HEK293T (cell line): ENCODE results near the gene PRKCA.
"Not testable (repeated sequence)": the region's sequence is repeated elsewhere in the genome, so short reads cannot be mapped to it uniquely, and the experiment has no call there.

Experiments
- ARNT ChIP-seq: fragments of 450-650 bp; IDR thresholded peaks from 2 replicates; pipeline ENCODE4 v1.6.1; 2017; ENCODE audit warnings: mild to moderate bottlenecking
- BHLHE40 ChIP-seq: fragments of 450-650 bp; IDR thresholded peaks from 2 replicates; pipeline ENCODE4 v1.6.1; 2016; ENCODE audit warnings: mild to moderate bottlenecking, moderate library complexity, borderline replicate concordance
- CTBP1 ChIP-seq: fragments of 450-650 bp; IDR thresholded peaks from 2 replicates; pipeline ENCODE4 v1.6.1; 2016; ENCODE audit warnings: borderline replicate concordance
- FOXA1 ChIP-seq: fragments of 450-650 bp; IDR thresholded peaks from 2 replicates; pipeline ENCODE4 v1.6.1; 2016; ENCODE audit warnings: mild to moderate bottlenecking
- FOXK2 ChIP-seq: fragments of 450-650 bp; IDR thresholded peaks from 2 replicates; pipeline ENCODE4 v1.6.1; 2016; ENCODE audit warnings: mild to moderate bottlenecking
- FOXM1 ChIP-seq: fragments of 450-650 bp; IDR thresholded peaks from 2 replicates; pipeline ENCODE4 v1.6.1; 2017; ENCODE audit warnings: mild to moderate bottlenecking, borderline replicate concordance
- HDGF ChIP-seq: fragments of 450-650 bp; IDR thresholded peaks from 2 replicates; pipeline ENCODE4 v1.6.1; 2017; ENCODE audit warnings: antibody characterized with exemption, borderline replicate concordance
- L3MBTL2 ChIP-seq: fragments of 450-650 bp; conservative IDR thresholded peaks from 2 replicates; pipeline ENCODE4 v1.6.1; 2016; ENCODE audit warnings: mild to moderate bottlenecking
- NFRKB ChIP-seq: fragments of 450-650 bp; IDR thresholded peaks from 2 replicates; pipeline ENCODE4 v1.6.1; 2016; ENCODE audit warnings: mild to moderate bottlenecking, moderate library complexity
- PKNOX1 ChIP-seq: fragments of 450-650 bp; IDR thresholded peaks from 2 replicates; pipeline ENCODE4 v1.6.1; 2016
- SP1 ChIP-seq: fragments of 450-650 bp; IDR thresholded peaks from 2 replicates; pipeline ENCODE4 v1.6.1; 2017
- SUZ12 ChIP-seq: fragments of 450-650 bp; IDR thresholded peaks from 2 replicates; pipeline ENCODE4 v1.6.1; 2016; ENCODE audit warnings: mild to moderate bottlenecking
- TARDBP ChIP-seq: fragments of 450-650 bp; IDR thresholded peaks from 2 replicates; pipeline ENCODE4 v1.6.1; 2016
- ZNF384 ChIP-seq: fragments of 450-650 bp; IDR thresholded peaks from 2 replicates; pipeline ENCODE4 v1.6.1; 2016

- not testable (repeated sequence) for TF ChIP-seq TARDBP, BHLHE40, FOXA1, FOXK2, HDGF, ARNT, SP1, L3MBTL2, FOXM1, SUZ12, ZNF384, NFRKB, CTBP1
- TF ChIP-seq PKNOX1: peak; percentile 19; the same call in 1 of the 2 replicates
Observed at GRCh38 chr17:66345949-66346638, 43.7 kb downstream of the PRKCA start.
